ENCODE data around the gene CCDC188. TPM values are rescaled to one million over a fixed set of nuclear protein-coding genes. Genes with fewer than 3 reads are reported as not detected.

The CCDC188 gene
- total RNA-seq = 1 to 10 TPM in 1 of 2 donors, under 1 TPM in 1; 0.78 to 4.0 TPM
- polyA plus RNA-seq = not detected
- long read RNA-seq, donor 1 = 0 reads
- long read RNA-seq, donor 2 = 0 reads

DNA sequence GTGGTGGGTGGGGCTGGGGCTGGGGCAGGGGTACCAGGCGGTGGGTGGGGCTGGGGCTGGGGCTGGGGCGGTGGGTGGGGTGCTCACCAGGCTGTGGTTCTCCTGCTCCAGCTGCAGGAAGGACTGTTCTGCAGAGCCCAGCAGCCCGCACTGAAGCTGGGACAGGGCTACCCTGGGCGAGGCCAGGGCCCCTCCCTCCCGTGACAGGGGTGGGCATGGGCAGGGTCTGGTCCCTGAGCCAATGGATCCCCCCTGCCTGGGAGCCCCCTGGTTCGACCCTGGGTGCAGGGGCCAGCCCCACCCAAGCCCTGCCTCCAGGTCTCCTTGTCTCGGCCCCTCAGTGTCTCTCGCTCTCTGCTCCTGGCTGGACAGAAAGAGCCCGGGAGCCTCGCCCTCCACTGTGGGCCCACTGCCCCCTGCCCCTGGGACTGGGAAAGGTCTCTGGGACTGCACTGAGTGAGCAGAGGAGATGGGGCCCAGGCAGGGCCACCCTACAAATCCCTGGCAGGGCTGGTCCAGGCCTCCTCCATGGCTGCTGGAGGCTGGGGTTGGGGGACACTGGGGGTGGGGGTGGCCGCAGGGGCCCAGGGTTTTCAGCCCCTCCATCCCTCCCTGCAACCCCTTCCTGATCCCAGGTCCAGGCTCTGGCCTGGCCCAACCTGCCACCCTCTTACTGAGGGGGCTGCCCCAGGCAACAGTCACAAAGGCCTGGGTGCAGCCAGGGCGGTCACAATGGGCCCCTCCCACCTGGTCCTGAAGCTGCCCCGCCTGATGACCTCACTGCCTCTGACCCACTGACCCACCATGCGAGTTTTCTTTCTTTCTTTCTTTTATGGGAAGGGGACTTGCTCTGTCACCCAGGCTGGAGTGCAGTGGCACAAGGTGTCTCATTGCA is at the start of gene CCDC188:
Gene CCDC188, minus strand, starts transcription at position 675 of the 895 bp plus-strand sequence. Its CDS starts 69 bp downstream, at position 606.
- 79 to 81% methylated on average over 11 to 14 of the region's 14 CpGs for whole genome bisulfite sequencing, 2 donors
- no peak for ATAC-seq (ENCODE audit: low FRiP score)

DNA sequence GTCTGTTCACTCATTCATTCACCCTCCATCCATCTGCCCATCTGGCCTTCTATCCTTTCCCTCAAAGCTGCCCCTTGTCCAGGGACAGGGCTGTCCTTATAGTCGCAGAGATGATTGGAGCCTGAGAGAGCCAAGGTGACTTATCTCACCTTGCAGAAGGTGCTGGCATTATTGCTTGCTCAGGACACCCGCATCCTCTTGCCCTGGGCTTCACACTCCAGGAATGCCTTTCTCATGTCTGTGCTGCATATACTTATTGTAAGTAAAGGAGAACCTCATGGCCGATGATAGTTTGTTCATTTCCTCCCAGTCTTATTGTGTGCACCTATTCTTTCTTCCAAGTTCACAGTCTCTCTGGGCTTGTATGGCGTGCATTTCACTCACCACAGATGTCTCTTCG is 49.1 kb upstream of the CCDC188 start:
- H3K4me3 ChIP-seq (ENCODE audit: low read length in 2 of 2) = no peak overlapping the region
- H3K27me3 ChIP-seq (ENCODE audit: control insufficient read depth in 1 of 2, insufficient read depth in 2 of 2, low read length in 1 of 2) = no peaks in the 10 kb centered on the region
- no peaks in the 10 kb centered on the region for H3K9me3 ChIP-seq (ENCODE audit: control insufficient read depth, low read length)
- 91 to 95% methylated on average over 5 of the region's 5 CpGs for WGBS, 2 donors
- H3K4me1 ChIP-seq (ENCODE audit: control insufficient read depth in 1 of 2, insufficient read depth in 2 of 2, low read length in 2 of 2) = peaks cover 0 to 2% of the 10 kb centered on the region in 2 donors
- intact Hi-C loops (cut with DNase I) = no loop called here
- H3K27ac ChIP-seq (ENCODE audit: low read depth in 1 of 2, low read length in 2 of 2) = no peak overlapping the region
- H3K36me3 ChIP-seq (ENCODE audit: control insufficient read depth in 1 of 2, insufficient read depth in 2 of 2, low read length in 1 of 2) = no peaks in the 10 kb centered on the region
- no peak for DNase-seq
- no peak for ATAC-seq (ENCODE audit: low FRiP score)

More for the DNA sequence above, at the start of gene CCDC188:
- no peak for DNase-seq
- intact Hi-C loops (cut with DNase I) = no loop called here
- Histone ChIP-seq H3K27me3 (ENCODE audit: control insufficient read depth in 1 of 2, insufficient read depth in 2 of 2, low read length in 1 of 2) (no peaks in the 10 kb centered on the region), H3K9me3 (ENCODE audit: control insufficient read depth, low read length) (no peaks in the 10 kb centered on the region), H3K27ac (ENCODE audit: low read depth in 1 of 2, low read length in 2 of 2) (no peak within 1 kb of the TSS), H3K4me1 (ENCODE audit: control insufficient read depth in 1 of 2, insufficient read depth in 2 of 2, low read length in 2 of 2) (no peaks in the 10 kb centered on the region), H3K4me3 (ENCODE audit: low read length in 2 of 2) (no peak within 1 kb of the TSS), H3K36me3 (ENCODE audit: control insufficient read depth in 1 of 2, insufficient read depth in 2 of 2, low read length in 1 of 2) (no peaks in the 10 kb centered on the region)

DNA sequence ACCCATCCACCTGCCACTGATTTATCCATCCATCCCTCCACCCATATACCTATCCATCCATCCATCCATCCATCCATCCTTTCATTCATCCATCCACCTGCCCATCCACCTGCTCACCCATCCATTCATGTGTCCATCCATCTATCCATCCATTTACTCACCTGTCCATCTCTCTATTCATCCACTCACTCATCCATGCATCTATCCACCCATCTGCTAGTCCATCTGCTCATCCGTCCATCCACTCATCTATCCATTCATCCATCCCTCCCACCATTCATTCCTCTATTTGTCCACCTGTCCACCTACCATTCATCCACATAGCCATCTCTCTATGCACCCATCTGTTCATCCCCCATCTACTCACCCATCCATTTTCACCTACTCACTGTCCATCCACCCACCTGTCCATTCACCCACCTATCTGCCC is 48.6 kb upstream of the CCDC188 start:
- DNase-seq (no peak), ATAC-seq (ENCODE audit: low FRiP score) (no peak)
- no peak overlapping the region for H3K4me3 ChIP-seq (ENCODE audit: low read length in 2 of 2)
- H3K9me3 ChIP-seq (ENCODE audit: control insufficient read depth, low read length) = no peaks in the 10 kb centered on the region
- WGBS, 2 donors = 88 to 92% methylated on average over 1 of the region's 1 CpG
- intact Hi-C loops (cut with DNase I) = no loop called here
- peaks cover 0 to 2% of the 10 kb centered on the region in 2 donors for H3K4me1 ChIP-seq (ENCODE audit: control insufficient read depth in 1 of 2, insufficient read depth in 2 of 2, low read length in 2 of 2)
- H3K27ac ChIP-seq (ENCODE audit: low read depth in 1 of 2, low read length in 2 of 2) = no peak overlapping the region
- no peaks in the 10 kb centered on the region for H3K36me3 ChIP-seq (ENCODE audit: control insufficient read depth in 1 of 2, insufficient read depth in 2 of 2, low read length in 1 of 2)
- no peaks in the 10 kb centered on the region for H3K27me3 ChIP-seq (ENCODE audit: control insufficient read depth in 1 of 2, insufficient read depth in 2 of 2, low read length in 1 of 2)

DNA sequence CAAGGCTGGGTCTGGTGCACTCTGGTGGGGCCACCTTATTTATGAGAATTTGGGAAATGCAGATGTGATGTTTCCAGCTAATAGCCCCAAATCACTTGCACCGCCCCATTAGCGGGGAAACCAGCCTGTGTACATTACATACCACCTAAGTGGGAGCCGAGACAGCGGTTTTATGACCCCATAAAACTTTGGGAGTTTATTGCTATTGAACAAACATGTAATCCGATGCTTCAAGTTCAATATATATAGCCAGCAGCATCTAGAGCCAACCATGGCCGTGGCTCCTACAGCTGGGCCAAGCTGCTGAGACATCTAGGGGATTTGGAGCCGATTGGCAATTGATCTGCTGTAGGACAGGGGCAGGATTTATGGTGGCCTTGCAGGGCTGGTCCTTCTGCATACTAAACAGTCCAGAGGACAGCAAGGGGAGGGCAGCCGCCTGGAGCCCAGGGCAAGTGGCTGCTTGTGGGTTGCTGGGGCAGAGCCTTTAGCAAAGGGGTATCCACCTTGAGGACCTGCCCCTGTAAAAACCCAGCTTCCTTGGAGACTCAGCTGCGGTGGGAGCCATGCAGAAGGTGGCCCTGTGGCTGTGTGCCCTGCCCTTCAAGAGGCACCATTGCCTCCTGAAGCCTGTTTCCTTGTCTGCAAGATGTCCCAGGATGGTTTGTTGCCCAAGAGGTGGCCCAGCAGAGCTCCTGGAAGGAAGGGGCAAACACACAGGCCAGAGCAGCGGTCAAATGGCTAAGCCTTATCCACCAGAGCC is 47.9 kb upstream of the CCDC188 start:
- 87 to 91% methylated on average over 10 of the region's 10 CpGs for WGBS, 2 donors
- DNase-seq = no peak
- no peaks in the 10 kb centered on the region for H3K36me3 ChIP-seq (ENCODE audit: control insufficient read depth in 1 of 2, insufficient read depth in 2 of 2, low read length in 1 of 2)
- peaks cover 0 to 2% of the 10 kb centered on the region in 2 donors for H3K4me1 ChIP-seq (ENCODE audit: control insufficient read depth in 1 of 2, insufficient read depth in 2 of 2, low read length in 2 of 2)
- intact Hi-C loops (cut with DNase I) = no loop called here
- no peak overlapping the region for H3K4me3 ChIP-seq (ENCODE audit: low read length in 2 of 2)
- no peaks in the 10 kb centered on the region for H3K27me3 ChIP-seq (ENCODE audit: control insufficient read depth in 1 of 2, insufficient read depth in 2 of 2, low read length in 1 of 2)
- no peak overlapping the region for H3K27ac ChIP-seq (ENCODE audit: low read depth in 1 of 2, low read length in 2 of 2)
- no peaks in the 10 kb centered on the region for H3K9me3 ChIP-seq (ENCODE audit: control insufficient read depth, low read length)
- no peak for ATAC-seq (ENCODE audit: low FRiP score)

DNA sequence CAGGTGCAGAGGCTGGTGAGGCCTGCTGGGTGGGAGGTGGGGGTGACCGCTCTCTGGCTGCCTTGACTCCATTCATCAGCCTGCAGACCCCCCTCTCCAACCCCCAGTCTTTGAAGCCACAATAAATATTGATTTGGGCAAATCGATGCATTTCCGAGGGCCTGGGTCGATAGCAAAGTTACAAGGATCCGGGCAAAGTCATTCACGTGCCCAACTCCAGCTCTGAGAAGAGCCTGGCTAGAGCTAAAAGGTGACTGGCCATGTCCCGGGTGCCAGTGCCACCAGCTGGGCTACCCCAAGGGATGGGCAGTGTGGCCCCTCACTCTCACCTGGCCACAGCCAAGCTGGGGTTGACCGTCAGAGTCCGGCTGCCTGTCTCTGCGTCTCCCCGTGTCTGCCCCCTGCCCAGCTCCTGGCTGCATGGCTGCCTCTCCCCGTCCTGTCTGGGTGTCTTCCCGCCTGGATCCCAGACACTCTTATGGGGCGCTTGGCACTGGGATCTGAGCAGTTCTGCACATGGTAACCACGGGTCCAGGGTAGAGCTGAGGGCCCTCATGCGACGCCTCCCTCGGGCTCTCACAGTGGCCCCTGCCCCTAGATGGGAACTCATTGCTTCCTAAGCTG is 46.7 kb upstream of the CCDC188 start:
- Histone ChIP-seq H3K4me3 (ENCODE audit: low read length in 2 of 2) (no peak overlapping the region), H3K4me1 (ENCODE audit: control insufficient read depth in 1 of 2, insufficient read depth in 2 of 2, low read length in 2 of 2) (no peaks in the 10 kb centered on the region), H3K9me3 (ENCODE audit: control insufficient read depth, low read length) (no peaks in the 10 kb centered on the region), H3K36me3 (ENCODE audit: control insufficient read depth in 1 of 2, insufficient read depth in 2 of 2, low read length in 1 of 2) (no peaks in the 10 kb centered on the region), H3K27ac (ENCODE audit: low read depth in 1 of 2, low read length in 2 of 2) (no peak overlapping the region), H3K27me3 (ENCODE audit: control insufficient read depth in 1 of 2, insufficient read depth in 2 of 2, low read length in 1 of 2) (no peaks in the 10 kb centered on the region)
- ATAC-seq (ENCODE audit: low FRiP score) = no peak
- DNase-seq = no peak
- intact Hi-C loops (cut with DNase I) = no loop called here
- 83 to 87% methylated on average over 18 of the region's 18 CpGs for WGBS, 2 donors

DNA sequence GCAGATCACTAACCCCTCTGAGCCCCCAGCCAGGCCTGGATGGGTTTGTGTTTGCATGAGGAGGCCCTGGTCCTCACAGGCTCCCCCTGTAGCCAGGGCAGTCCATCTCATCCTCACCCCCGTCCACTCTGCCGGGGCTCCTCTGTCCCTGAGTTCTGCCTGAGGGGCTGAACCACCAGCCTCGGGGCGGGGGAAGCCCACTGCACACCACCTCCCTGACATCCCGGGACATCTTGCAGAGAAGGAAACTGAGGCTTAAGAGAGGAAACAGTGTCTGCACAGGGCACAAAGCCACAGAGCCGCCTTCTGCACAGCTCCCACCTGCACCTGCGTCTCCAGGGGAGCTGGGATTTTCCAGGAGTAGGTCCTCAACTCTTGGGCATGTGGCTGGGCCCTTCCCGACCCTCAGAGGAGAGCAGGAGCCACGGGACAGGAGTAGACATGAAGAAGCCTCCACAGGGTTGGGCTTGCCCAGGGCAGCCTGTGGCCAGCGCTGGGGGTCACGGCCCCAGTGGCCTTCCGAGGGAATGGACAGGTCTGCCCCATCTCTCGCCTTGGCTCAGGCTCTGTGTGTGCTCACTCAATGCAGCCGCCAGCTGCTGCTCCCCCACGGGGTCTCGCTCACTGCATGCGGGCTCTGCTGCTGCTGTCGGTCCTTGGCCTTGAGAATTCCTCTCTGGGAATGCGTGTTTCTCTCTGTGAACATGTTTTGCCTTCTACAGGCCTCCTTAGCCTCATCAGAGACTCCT is 45.4 kb upstream of the CCDC188 start:
- Histone ChIP-seq H3K4me1 (ENCODE audit: control insufficient read depth in 1 of 2, insufficient read depth in 2 of 2, low read length in 2 of 2) (no peaks in the 10 kb centered on the region), H3K9me3 (ENCODE audit: control insufficient read depth, low read length) (no peaks in the 10 kb centered on the region), H3K4me3 (ENCODE audit: low read length in 2 of 2) (no peak overlapping the region), H3K27me3 (ENCODE audit: control insufficient read depth in 1 of 2, insufficient read depth in 2 of 2, low read length in 1 of 2) (no peaks in the 10 kb centered on the region), H3K27ac (ENCODE audit: low read depth in 1 of 2, low read length in 2 of 2) (no peak overlapping the region), H3K36me3 (ENCODE audit: control insufficient read depth in 1 of 2, insufficient read depth in 2 of 2, low read length in 1 of 2) (no peaks in the 10 kb centered on the region)
- intact Hi-C loops (cut with DNase I) = no loop called here
- DNase-seq (no peak), ATAC-seq (ENCODE audit: low FRiP score) (no peak)
- 89 to 91% methylated on average over 19 of the region's 19 CpGs for WGBS, 2 donors

DNA sequence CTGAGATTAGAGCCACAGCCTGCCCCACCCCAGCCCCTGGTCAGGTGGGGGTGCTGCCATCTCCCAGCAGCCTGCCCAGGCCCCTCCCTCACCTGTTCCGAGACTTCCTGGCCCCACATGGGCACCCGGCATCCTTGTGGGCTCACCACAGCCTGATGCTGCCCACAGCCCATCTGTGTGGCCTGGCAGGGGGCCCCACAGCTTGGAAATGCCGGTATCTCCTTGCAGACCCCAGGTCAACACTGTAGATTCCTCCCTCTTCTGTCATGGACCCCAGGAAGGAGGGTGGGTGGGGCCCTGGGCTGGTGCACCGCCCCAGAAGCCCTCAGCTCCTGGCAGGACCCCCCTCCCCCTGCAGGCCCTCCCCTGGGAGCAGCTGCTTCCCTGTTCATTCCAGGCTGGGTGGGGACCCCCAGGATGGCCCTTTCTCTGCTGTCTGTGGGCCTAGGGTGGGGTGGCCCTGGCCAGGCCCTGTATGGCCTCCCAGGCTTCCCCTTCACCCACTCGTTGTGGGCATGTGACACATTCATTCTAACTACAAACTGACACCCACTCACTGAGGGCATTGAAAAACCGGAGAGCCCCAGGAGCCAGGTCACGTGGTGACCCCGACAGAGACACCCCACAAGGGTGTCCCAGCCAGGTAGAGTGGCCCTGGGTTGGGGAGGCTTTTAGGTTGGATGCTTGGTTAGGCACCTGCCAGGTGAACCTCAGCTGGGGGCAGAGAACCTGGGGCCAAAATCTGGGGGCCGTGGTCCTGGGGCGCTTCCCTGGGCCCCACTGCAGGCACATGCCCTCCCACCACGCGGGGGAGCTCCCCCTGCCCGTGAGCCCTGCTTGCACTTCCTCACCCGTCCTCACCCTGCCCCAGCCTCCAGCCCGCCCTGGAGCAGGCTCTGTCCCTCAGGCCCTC is 44.1 kb upstream of the CCDC188 start:
- no peak for ATAC-seq (ENCODE audit: low FRiP score)
- WGBS, 2 donors = 81 to 90% methylated on average over 13 to 15 of the region's 15 CpGs

More for the DNA sequence above, 44.1 kb upstream of the CCDC188 start:
- intact Hi-C loops (cut with DNase I) = no loop called here
- Histone ChIP-seq H3K4me3 (ENCODE audit: low read length in 2 of 2) (no peak overlapping the region), H3K9me3 (ENCODE audit: control insufficient read depth, low read length) (no peaks in the 10 kb centered on the region), H3K27me3 (ENCODE audit: control insufficient read depth in 1 of 2, insufficient read depth in 2 of 2, low read length in 1 of 2) (no peaks in the 10 kb centered on the region), H3K4me1 (ENCODE audit: control insufficient read depth in 1 of 2, insufficient read depth in 2 of 2, low read length in 2 of 2) (no peaks in the 10 kb centered on the region), H3K36me3 (ENCODE audit: control insufficient read depth in 1 of 2, insufficient read depth in 2 of 2, low read length in 1 of 2) (no peaks in the 10 kb centered on the region), H3K27ac (ENCODE audit: low read depth in 1 of 2, low read length in 2 of 2) (no peak overlapping the region)
- no peak for DNase-seq
